OCI-LY1 (cell line): Measurements from ENCODE around the gene XYLT1.

Experiments
- H2AFZ ChIP-seq: fragments of 200-600 bp; sonication (generic), shearing (Covaris generic); 2 replicates; pipeline ENCODE4 v1.6.0; 2014; ENCODE audit warnings: antibody characterized with exemption, mild to moderate bottlenecking, low read length
- H3F3A ChIP-seq: fragments of 200-600 bp; sonication (generic), shearing (Covaris generic); 2 replicates; pipeline ENCODE4 v1.6.0; 2014; ENCODE audit warnings: mild to moderate bottlenecking, antibody characterized with exemption, low read length, moderate library complexity; ENCODE audit not compliant: insufficient read depth
- H3K27ac ChIP-seq: fragments of 200-600 bp; sonication (generic); 2 replicates; pipeline ENCODE4 v1.5.1; 2014; ENCODE audit warnings: low read length, mixed run types, mild to moderate bottlenecking, low read depth; ENCODE audit not compliant: poor library complexity, severe bottlenecking
- H3K27me3 ChIP-seq: fragments of 200-600 bp; sonication (generic); 2 replicates; pipeline ENCODE4 v1.6.0; 2014; ENCODE audit warnings: antibody characterized with exemption, mild to moderate bottlenecking, low read length, moderate library complexity; ENCODE audit not compliant: insufficient read depth
- H3K36me3 ChIP-seq: fragments of 200-600 bp; sonication (generic); 2 replicates; pipeline ENCODE4 v1.6.1; 2014; ENCODE audit warnings: mild to moderate bottlenecking, antibody characterized with exemption, low read length, moderate library complexity, mixed read lengths; ENCODE audit not compliant: insufficient read depth
- H3K4me1 ChIP-seq: fragments of 200-600 bp; sonication (generic); 2 replicates; pipeline ENCODE4 v1.5.1; 2014; ENCODE audit warnings: mild to moderate bottlenecking, low read length, moderate library complexity; ENCODE audit not compliant: insufficient read depth, severe bottlenecking
- H3K4me2 ChIP-seq: fragments of 200-600 bp; sonication (generic), shearing (Covaris generic); 2 replicates; pipeline ENCODE4 v1.6.1; 2014; ENCODE audit warnings: low read length
- H3K4me3 ChIP-seq: fragments of 200-600 bp; sonication (generic); 2 replicates; pipeline ENCODE4 v1.5.1; 2014; ENCODE audit warnings: low read length, low read depth, mild to moderate bottlenecking, mixed read lengths; ENCODE audit not compliant: poor library complexity, severe bottlenecking
- H3K79me2 ChIP-seq: fragments of 200-600 bp; shearing (Covaris generic); 2 replicates; pipeline ENCODE4 v1.6.1; 2016; ENCODE audit warnings: mixed run types, low read length, mixed read lengths; ENCODE audit not compliant: insufficient read depth
- H3K9ac ChIP-seq: fragments of 200-600 bp; sonication (generic), shearing (Covaris generic); 2 replicates; pipeline ENCODE4 v1.6.1; 2014; ENCODE audit warnings: mild to moderate bottlenecking, low read length, mixed read lengths
- H3K9me2 ChIP-seq: fragments of 200-600 bp; sonication (generic), shearing (Covaris generic); 2 replicates; pipeline ENCODE4 v1.6.1; 2014; ENCODE audit warnings: low read depth, mild to moderate bottlenecking, low read length, mixed read lengths
- H3K9me3 ChIP-seq: fragments of 200-600 bp; shearing (Covaris generic); 2 replicates; pipeline ENCODE4 v1.6.1; 2014; ENCODE audit warnings: low read length, mixed read lengths
- H4K20me1 ChIP-seq: fragments of 200-600 bp; sonication (generic), shearing (Covaris generic); 2 replicates; pipeline ENCODE4 v1.6.0; 2016; ENCODE audit warnings: mild to moderate bottlenecking, low read length; ENCODE audit not compliant: insufficient read depth
- CTCF ChIP-seq: fragments of 200-600 bp; sonication (generic), shearing (Covaris generic); IDR thresholded peaks from 2 replicates; pipeline ENCODE4 v1.5.1; 2017; ENCODE audit warnings: mild to moderate bottlenecking, antibody characterized with exemption, low read length, moderate library complexity, mixed read lengths
- EZH2 ChIP-seq: fragments of 200-600 bp; sonication (generic), shearing (Covaris generic); IDR thresholded peaks from 2 replicates; pipeline ENCODE4 v1.8.0; 2017; ENCODE audit warnings: borderline replicate concordance, mixed run types, mild to moderate bottlenecking, antibody characterized with exemption, low read length, moderate library complexity, mixed read lengths

The XYLT1 gene

GRCh38 chr16:17082095-17082882 is 388.5 kb downstream of the XYLT1 start:
- Histone ChIP-seq H3K27ac (no peak overlapping the region), H3K9ac (no peak overlapping the region), H3K9me2 (no peaks in the 10 kb centered on the region), H3K9me3 (no peaks in the 10 kb centered on the region), H4K20me1 (no peaks in the 10 kb centered on the region), H2AFZ (no peak overlapping the region), H3K4me2 (no peak overlapping the region), H3F3A (no peaks in the 10 kb centered on the region), H3K4me1 (no peaks in the 10 kb centered on the region), H3K27me3 (no peaks in the 10 kb centered on the region), H3K36me3 (no peaks in the 10 kb centered on the region), H3K4me3 (no peak overlapping the region), H3K79me2 (no peaks in the 10 kb centered on the region)
- TF ChIP-seq CTCF (no peak), EZH2 (no peak)

- no peaks in the 10 kb centered on the region for H3K79me2 ChIP-seq
- no peaks in the 10 kb centered on the region for H3K9me3 ChIP-seq
- no peak overlapping the region for H3K27ac ChIP-seq
- no peak overlapping the region for H2AFZ ChIP-seq
- H3F3A ChIP-seq, result no peaks in the 10 kb centered on the region
- H3K9me2 ChIP-seq, result no peaks in the 10 kb centered on the region
- no peaks in the 10 kb centered on the region for H4K20me1 ChIP-seq
- no peaks in the 10 kb centered on the region for H3K4me1 ChIP-seq
- H3K4me2 ChIP-seq, result no peak overlapping the region
- TF ChIP-seq EZH2, result no peak
- no peak for TF ChIP-seq CTCF
- no peaks in the 10 kb centered on the region for H3K36me3 ChIP-seq
- H3K9ac ChIP-seq, result no peak overlapping the region
- no peak overlapping the region for H3K4me3 ChIP-seq
- H3K27me3 ChIP-seq, result no peaks in the 10 kb centered on the region
Measured at GRCh38 chr16:17080105-17080504, 390.7 kb downstream of the XYLT1 start.

GRCh38 chr16:17078931-17079631 is 391.7 kb downstream of the XYLT1 start:
- Histone ChIP-seq H3F3A (no peaks in the 10 kb centered on the region), H2AFZ (no peak overlapping the region), H3K27me3 (no peaks in the 10 kb centered on the region), H3K4me1 (no peaks in the 10 kb centered on the region), H3K9me2 (no peaks in the 10 kb centered on the region), H3K36me3 (no peaks in the 10 kb centered on the region), H3K27ac (no peak overlapping the region), H3K9ac (no peak overlapping the region), H3K79me2 (no peaks in the 10 kb centered on the region), H3K4me3 (no peak overlapping the region), H4K20me1 (no peaks in the 10 kb centered on the region), H3K4me2 (no peak overlapping the region), H3K9me3 (no peaks in the 10 kb centered on the region)
- TF ChIP-seq EZH2 (no peak), CTCF (no peak)
